T-cell (primary cell): ENCODE data around the gene RAPGEF3. TPM values are rescaled to one million over a fixed set of nuclear protein-coding genes. Genes with fewer than 3 reads are reported as not detected.

Experiments
- ATAC-seq, 4 experiments: fragments of 200-7000 bp in 3 of 4; fragments of 150-1000 bp in 1 of 4; cut with Tn5 transposase; replicated peaks in 1 of 4; 1 replicate in 3 of 4; 2 replicates in 1 of 4; pipeline ENCODE4 v1.10.0; 2021; ENCODE audit warnings: moderate library complexity in 3 of 4, mild to moderate bottlenecking in 2 of 4, moderate number of reproducible peaks in 1 of 4
- CTCF ChIA-PET, 2 donors: fragments of 300-600 bp; sonication (Branson Sonifier 250); formaldehyde crosslinking; loops; one replicate each; lab custom pipeline; 2022; ENCODE audit warnings: antibody characterized with exemption in 2 of 2; lab: Charles Lee
- POLR2A ChIA-PET, 2 donors: fragments of 300-600 bp; sonication (Branson Sonifier 250); formaldehyde crosslinking; loops; one replicate each; lab custom pipeline; 2022; ENCODE audit warnings: antibody characterized with exemption in 2 of 2; lab: Charles Lee
- DNase-seq, 35 experiments: peaks; one replicate each; pipeline versions ENCODE4 v3.0.0 to v3.0.0-alpha.2; 2013 to 2023
- H3K27ac ChIP-seq: one replicate; pipeline ENCODE4 v1.5.1; 2013; ENCODE audit warnings: low read length
- H3K27me3 ChIP-seq, 2 experiments: replicated peaks in 1 of 2; 1 replicate in 1 of 2; 2 replicates in 1 of 2; pipeline versions ENCODE4 v1.6.1 to v1.7.0; 2013; ENCODE audit warnings: low read length in 1 of 2, mixed read lengths in 1 of 2; ENCODE audit not compliant: control insufficient read depth in 2 of 2, insufficient read depth in 2 of 2; ENCODE audit errors: extremely low read depth in 1 of 2
- H3K36me3 ChIP-seq, 2 donors: 1 replicate in 1 of 2; 2 replicates in 1 of 2; pipeline versions ENCODE4 v1.6.1 to v1.7.0; 2013; ENCODE audit warnings: low read length in 1 of 2; ENCODE audit not compliant: control insufficient read depth in 2 of 2, insufficient read depth in 1 of 2; ENCODE audit errors: extremely low read depth in 1 of 2
- H3K4me1 ChIP-seq, 2 experiments: 1 replicate in 1 of 2; 2 replicates in 1 of 2; pipeline versions ENCODE4 v1.6.1 to v1.7.0; 2013; ENCODE audit warnings: low read length in 2 of 2, mixed read lengths in 1 of 2; ENCODE audit not compliant: insufficient read depth in 2 of 2, control insufficient read depth in 1 of 2; ENCODE audit errors: extremely low read depth in 1 of 2
- H3K4me3 ChIP-seq, 2 donors: 1 replicate in 1 of 2; 2 replicates in 1 of 2; pipeline versions ENCODE4 v1.5.1 to v1.7.0; 2013; ENCODE audit warnings: mild to moderate bottlenecking in 2 of 2, low read length in 1 of 2, moderate library complexity in 1 of 2; ENCODE audit not compliant: control insufficient read depth in 1 of 2; ENCODE audit errors: extremely low read depth in 1 of 2
- H3K9me3 ChIP-seq: 2 replicates; pipeline ENCODE4 v1.7.0; 2013
- H3K27ac Mint-ChIP-seq, 2 donors: one replicate each; pipeline ENCODE4 v1.8.0; 2020 to 2021; ENCODE audit warnings: mild to moderate bottlenecking in 2 of 2, mixed read lengths in 2 of 2
- H3K27me3 Mint-ChIP-seq, 2 donors: one replicate each; pipeline ENCODE4 v1.8.0; 2021 to 2022; ENCODE audit warnings: mixed read lengths in 2 of 2
- H3K36me3 Mint-ChIP-seq: one replicate; pipeline ENCODE4 v1.8.0; 2021; ENCODE audit warnings: mixed read lengths
- H3K4me1 Mint-ChIP-seq, 3 donors: one replicate each; pipeline ENCODE4 v1.8.0; 2020 to 2022; ENCODE audit warnings: mixed read lengths in 3 of 3, mild to moderate bottlenecking in 1 of 3
- H3K4me3 Mint-ChIP-seq, 3 donors: one replicate each; pipeline ENCODE4 v1.8.0; 2020 to 2022; ENCODE audit warnings: mild to moderate bottlenecking in 3 of 3, mixed read lengths in 3 of 3, moderate library complexity in 3 of 3
- H3K9me3 Mint-ChIP-seq, 3 donors: one replicate each; pipeline ENCODE4 v1.8.0; 2020 to 2022; ENCODE audit warnings: mixed read lengths in 3 of 3
- WGBS: methylation state at CpG from one replicate; pipeline ENCODE4 v1.1.5; 2013; ENCODE audit warnings: missing lambda C conversion rate; ENCODE audit not compliant: insufficient coverage; 5-methylcytosine and 5-hydroxymethylcytosine counted together
- total RNA-seq, 35 experiments: library from RNA in 6 of 35; stranded (reverse) in 6 of 35; fragments of 120-200 nt in 1 of 35; gene quantifications; one replicate each; pipeline versions ENCODE4 v1.2.1 to v1.2.4 and lab custom pipeline; 2013 to 2026

RAPGEF3 gene
- total RNA-seq (under 1 TPM; 0.25 to 0.99 (median 0.82) TPM), total RNA-seq (lab: John Stamatoyannopoulos, UW) (0.11 to 5.4 (median 0.63) reads per million in 29 experiments)
- total RNA-seq (2013): 0.15 TPM

- peak in 34 of 35 experiments; percentile 20 to 75 (median 48) for DNase-seq
- WGBS: 1% methylated on average over 31 of the region's 57 CpGs
- H3K4me1 Mint-ChIP-seq: peaks cover 24 to 33% (median 24%) of the 10 kb centered on the region in 3 donors
- ChIA-PET CTCF (interaction anchor here (0.5 to 5.1 kb wide), 8 partner anchors 9 to 85 kb away, joined by 3 to 34 read pairs (median 6); no protein-coding TSS in a partner anchor), POLR2A (interaction anchor here in 1 of 2 donors (0.5 to 0.7 kb wide), 3 partner anchors 8 to 46 kb away, joined by 3 to 6 read pairs (median 5); no protein-coding TSS in a partner anchor)
- peak within 1 kb of the TSS; percentile 71 to 77 (median 73) for H3K4me3 Mint-ChIP-seq
- H3K9me3 ChIP-seq: no peaks in the 10 kb centered on the region
- H3K36me3 ChIP-seq: no peaks in the 10 kb centered on the region
- H3K27me3 Mint-ChIP-seq: no peaks in the 10 kb centered on the region
- peak within 1 kb of the TSS; percentile 58 to 68 for H3K4me3 ChIP-seq
- H3K27me3 ChIP-seq: peaks cover 0 to 16% of the 10 kb centered on the region in 2 experiments
- ATAC-seq: peak; percentile 86 to 91 (median 87)
- peak within 1 kb of the TSS in 1 of 2 donors; percentile 34 for H3K27ac Mint-ChIP-seq
- H3K27ac ChIP-seq: no peak within 1 kb of the TSS
- peaks cover 0 to 38% of the 10 kb centered on the region in 2 experiments for H3K4me1 ChIP-seq
- H3K36me3 Mint-ChIP-seq: no peaks in the 10 kb centered on the region
- no peaks in the 10 kb centered on the region for H3K9me3 Mint-ChIP-seq
These were observed at the start of gene RAPGEF3 for GRCh38 chr12:47758834-47759690. RAPGEF3 (minus strand) TSS chr12:47758880; CDS start chr12:47758556, 324 bp downstream.

DNA sequence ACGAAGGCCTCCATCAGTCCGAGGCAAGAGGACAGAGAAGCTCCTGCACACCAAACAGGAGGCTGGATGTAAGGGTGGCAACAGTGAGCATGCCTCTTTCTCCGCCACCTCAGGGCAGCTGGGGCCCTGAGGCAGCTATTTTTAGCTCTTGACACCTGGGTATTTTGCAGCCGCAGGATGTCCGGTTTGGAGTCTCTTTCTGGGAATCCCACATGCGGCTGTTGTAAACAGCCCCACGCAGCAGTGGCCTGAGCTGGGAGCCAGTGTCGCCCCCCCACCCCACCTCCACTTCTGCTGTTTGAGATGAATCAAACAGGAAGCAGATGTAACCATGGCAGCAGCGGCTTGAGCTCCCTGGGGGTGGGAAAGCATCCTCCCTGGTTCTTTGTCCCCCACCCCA, 49.4 kb upstream of the RAPGEF3 start:
- no peaks in the 10 kb centered on the region for H3K27me3 ChIP-seq
- H3K4me1 ChIP-seq: peaks cover 82 to 99% of the 10 kb centered on the region in 2 experiments
- peaks cover 0 to 26% of the 10 kb centered on the region in 2 donors for H3K36me3 ChIP-seq
- H3K9me3 Mint-ChIP-seq: no peaks in the 10 kb centered on the region
- H3K9me3 ChIP-seq: no peaks in the 10 kb centered on the region
- ChIA-PET CTCF (interaction anchor here (0.5 to 2.2 kb wide), 23 partner anchors 10 to 944 kb away, joined by 3 to 21 read pairs (median 4); partner anchors contain the start of gene RPAP3 (in 1 of the 2)), POLR2A (interaction anchor here (0.6 to 1.5 kb wide), 3 partner anchors 11 to 50 kb away, joined by 3 to 10 read pairs (median 4); partner anchors contain the start of gene HDAC7 (in 1 of the 2))
- 0% methylated on average over 5 of the region's 9 CpGs for WGBS
- ATAC-seq: peak; percentile 26 to 43 (median 38)
- peak overlapping the region; percentile 25 to 52 for H3K4me3 ChIP-seq
- H3K27ac ChIP-seq: peak overlapping the region; percentile 95
- H3K27ac Mint-ChIP-seq: peak overlapping the region; percentile 97 to 98
- peaks cover 4% of the 10 kb centered on the region for H3K36me3 Mint-ChIP-seq
- H3K4me1 Mint-ChIP-seq: peaks cover 94 to 97% (median 96%) of the 10 kb centered on the region in 3 donors
- H3K4me3 Mint-ChIP-seq: peak overlapping the region; percentile 64 to 97 (median 72)
- peak; percentile 49 to 83 (median 73) for DNase-seq
- H3K27me3 Mint-ChIP-seq: no peaks in the 10 kb centered on the region

DNA sequence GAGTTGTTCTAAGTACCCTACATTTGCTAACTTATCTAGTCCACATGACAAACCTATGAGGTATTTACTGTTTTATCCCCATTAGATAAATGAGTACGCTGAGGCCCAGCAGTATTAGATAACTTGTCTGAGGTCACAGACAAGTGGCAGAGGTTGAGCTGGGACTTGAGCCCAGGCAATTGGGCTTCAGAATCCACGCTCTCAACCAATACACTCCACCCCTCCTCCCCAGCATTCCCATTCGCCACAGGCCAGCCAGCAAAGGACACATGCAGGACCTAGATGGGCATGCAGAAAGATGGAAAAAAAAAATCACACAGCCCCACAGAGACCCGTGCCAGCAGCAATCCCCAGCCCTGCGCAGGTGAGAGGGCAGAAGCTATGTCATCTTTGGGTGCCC, 48.7 kb upstream of the RAPGEF3 start:
- CTCF ChIA-PET: interaction anchor here (0.5 to 2.2 kb wide), 16 partner anchors 9 to 944 kb away, joined by 3 to 21 read pairs (median 4); partner anchors contain the start of gene RPAP3 (in 1 of the 2)

GRCh38 chr12:47805417-47805816, 46.7 kb upstream of the RAPGEF3 start:
- no peak for DNase-seq
- H3K36me3 Mint-ChIP-seq: peaks cover 7% of the 10 kb centered on the region

More for the DNA sequence above, 48.7 kb upstream of the RAPGEF3 start:
- DNase-seq (no peak), ATAC-seq (no peak)
- Mint-ChIP-seq H3K4me1 (peaks cover 96 to 100% (median 98%) of the 10 kb centered on the region in 3 donors), H3K27me3 (no peaks in the 10 kb centered on the region), H3K36me3 (peaks cover 4% of the 10 kb centered on the region), H3K4me3 (peak overlapping the region; percentile 54 to 97 (median 64)), H3K9me3 (no peaks in the 10 kb centered on the region), H3K27ac (peak overlapping the region; percentile 97 to 98)
- H3K36me3 ChIP-seq: peaks cover 0 to 28% of the 10 kb centered on the region in 2 donors
- peak overlapping the region in 1 of 2 donors; percentile 25 for H3K4me3 ChIP-seq
- WGBS: 92% methylated on average over 2 of the region's 5 CpGs
- peaks cover 84 to 100% of the 10 kb centered on the region in 2 experiments for H3K4me1 ChIP-seq
- H3K9me3 ChIP-seq: no peaks in the 10 kb centered on the region
- H3K27me3 ChIP-seq: no peaks in the 10 kb centered on the region
- POLR2A ChIA-PET: interaction anchor here (0.5 to 1.5 kb wide), 3 partner anchors 12 to 49 kb away, joined by 3 to 10 read pairs (median 4); partner anchors contain the start of gene HDAC7 (in 1 of the 2)
- peak overlapping the region; percentile 95 for H3K27ac ChIP-seq

GRCh38 chr12:47804171-47804570, 45.5 kb upstream of the RAPGEF3 start:
- no peaks in the 10 kb centered on the region for H3K9me3 ChIP-seq
- POLR2A ChIA-PET: interaction anchor here in 1 of 2 donors (0.7 kb wide), 1 partner anchor 173 kb away, joined by 6 read pairs; no protein-coding TSS in a partner anchor
- H3K9me3 Mint-ChIP-seq: no peaks in the 10 kb centered on the region
- WGBS: 100% methylated on average over 5 of the region's 8 CpGs
- ATAC-seq (no peak), DNase-seq (no peak)
- CTCF ChIA-PET: interaction anchor here (0.6 to 1.8 kb wide), 6 partner anchors 9 to 89 kb away, joined by 3 to 7 read pairs (median 4); no protein-coding TSS in a partner anchor
- no peaks in the 10 kb centered on the region for H3K27me3 Mint-ChIP-seq
- H3K4me3 ChIP-seq: no peak overlapping the region
- H3K4me1 ChIP-seq: peaks cover 69 to 99% of the 10 kb centered on the region in 2 experiments
- H3K36me3 Mint-ChIP-seq: peaks cover 7% of the 10 kb centered on the region
- peaks cover 92 to 97% (median 97%) of the 10 kb centered on the region in 3 donors for H3K4me1 Mint-ChIP-seq
- H3K27ac Mint-ChIP-seq: peak overlapping the region; percentile 70 to 98
- H3K27ac ChIP-seq: no peak overlapping the region
- no peaks in the 10 kb centered on the region for H3K27me3 ChIP-seq
- H3K4me3 Mint-ChIP-seq: peak overlapping the region in 2 of 3 donors; percentile 39 to 97
- peaks cover 0 to 39% of the 10 kb centered on the region in 2 donors for H3K36me3 ChIP-seq

More at GRCh38 chr12:47805417-47805816, 46.7 kb upstream of the RAPGEF3 start:
- Mint-ChIP-seq H3K4me1 (peaks cover 97 to 98% (median 98%) of the 10 kb centered on the region in 3 donors), H3K27me3 (no peaks in the 10 kb centered on the region), H3K27ac (peak overlapping the region; percentile 82 to 98), H3K4me3 (peak overlapping the region in 1 of 3 donors; percentile 97), H3K9me3 (no peaks in the 10 kb centered on the region)
- WGBS: 60% methylated on average over 1 of the region's 2 CpGs
- ChIA-PET POLR2A (interaction anchor here in 1 of 2 donors (0.8 kb wide), 1 partner anchor 92 kb away, joined by 5 read pairs; no protein-coding TSS in a partner anchor), CTCF (no interaction called here)
- H3K9me3 ChIP-seq: no peaks in the 10 kb centered on the region
- no peak for ATAC-seq
- H3K27me3 ChIP-seq: no peaks in the 10 kb centered on the region
- H3K27ac ChIP-seq: peak overlapping the region; percentile 55
- H3K4me3 ChIP-seq: no peak overlapping the region
- H3K4me1 ChIP-seq: peaks cover 75 to 99% of the 10 kb centered on the region in 2 experiments
- peaks cover 0 to 33% of the 10 kb centered on the region in 2 donors for H3K36me3 ChIP-seq
